Progenitor cell of endocrine pancreas (in vitro differentiated cells): Measurements from ENCODE around the gene TEC. TPM values are rescaled to one million over a fixed set of nuclear protein-coding genes. Genes with fewer than 3 reads are reported as not detected.
"Not testable (repeated sequence)": the region's sequence is repeated elsewhere in the genome, so short reads cannot be mapped to it uniquely, and the experiment has no call there.

Source experiments
- DNase-seq: peaks from one replicate; pipeline ENCODE4 v3.0.0; 2021; ENCODE audit warnings: low spot score; ENCODE audit not compliant: unreplicated experiment
- H3K27ac Mint-ChIP-seq: 2 replicates; pipeline ENCODE4 v1.8.0; 2021; ENCODE audit warnings: mild to moderate bottlenecking, moderate library complexity, mixed read lengths
- H3K27me3 Mint-ChIP-seq: 2 replicates; pipeline ENCODE4 v1.8.0; 2021; ENCODE audit warnings: mixed read lengths
- H3K36me3 Mint-ChIP-seq: 2 replicates; pipeline ENCODE4 v1.8.0; 2022; ENCODE audit warnings: mixed read lengths; ENCODE audit not compliant: insufficient read depth
- H3K4me1 Mint-ChIP-seq: 2 replicates; pipeline ENCODE4 v1.8.0; 2021; ENCODE audit warnings: low read depth, mixed read lengths
- H3K4me3 Mint-ChIP-seq: 2 replicates; pipeline ENCODE4 v1.8.0; 2021; ENCODE audit warnings: low read depth, mild to moderate bottlenecking, moderate library complexity, mixed read lengths
- H3K9me3 Mint-ChIP-seq: 2 replicates; pipeline ENCODE4 v1.8.0; 2021; ENCODE audit warnings: low read depth, mixed read lengths
- total RNA-seq: library from RNA; stranded (reverse); gene quantifications from 2 replicates; pipeline ENCODE4 v1.2.1, GENCODE V29; 2021
- TF ChIP-seq, protein P1 (sequence below): fragments of 200-600 bp; sonication (generic); IDR thresholded peaks from one replicate; pipeline ENCODE4 v1.5.0; 2021; ENCODE audit warnings: antibody characterized with exemption, mild to moderate bottlenecking; ENCODE audit not compliant: unreplicated experiment

Gene TEC
- total RNA-seq, 1 donor from 2014 or later = 3.4 TPM

DNA sequence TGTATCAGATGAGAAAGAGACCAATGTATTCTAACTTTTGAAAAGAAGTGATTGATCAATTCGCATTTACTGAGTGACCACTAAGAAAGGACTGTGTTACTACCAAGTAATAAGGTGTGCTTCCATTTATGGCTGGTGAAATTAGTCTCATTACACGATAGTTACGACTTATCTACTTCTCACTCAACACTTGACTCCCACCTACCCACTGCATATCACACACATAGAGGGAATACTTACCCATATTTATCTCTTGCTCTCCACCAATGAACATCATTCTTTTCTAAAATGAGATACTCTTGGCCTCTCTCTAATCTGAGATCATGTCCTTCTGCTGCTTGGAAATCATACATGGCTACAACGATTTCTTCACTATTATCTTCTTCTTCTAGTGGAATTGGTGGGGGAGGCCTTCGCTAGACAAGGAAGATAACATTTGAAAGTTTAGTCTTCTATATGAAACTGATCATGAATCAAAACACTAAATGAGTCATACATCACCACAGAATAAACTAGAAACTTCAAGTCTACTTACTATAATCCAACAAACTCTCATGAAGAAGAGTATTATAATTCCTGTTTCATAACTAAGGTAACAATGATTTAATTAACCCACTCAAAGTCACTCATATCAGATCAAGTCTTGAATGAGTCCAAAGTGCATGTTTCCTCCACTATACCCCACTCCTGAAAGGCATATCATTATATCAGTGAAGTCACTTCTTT, 101.9 kb downstream of the TEC start:
- Mint-ChIP-seq H3K27ac (no peak overlapping the region), H3K4me1 (no peaks in the 10 kb centered on the region), H3K27me3 (no peaks in the 10 kb centered on the region), H3K36me3 (no peaks in the 10 kb centered on the region), H3K4me3 (no peak overlapping the region), H3K9me3 (no peaks in the 10 kb centered on the region)
- TF ChIP-seq, protein P1, sequence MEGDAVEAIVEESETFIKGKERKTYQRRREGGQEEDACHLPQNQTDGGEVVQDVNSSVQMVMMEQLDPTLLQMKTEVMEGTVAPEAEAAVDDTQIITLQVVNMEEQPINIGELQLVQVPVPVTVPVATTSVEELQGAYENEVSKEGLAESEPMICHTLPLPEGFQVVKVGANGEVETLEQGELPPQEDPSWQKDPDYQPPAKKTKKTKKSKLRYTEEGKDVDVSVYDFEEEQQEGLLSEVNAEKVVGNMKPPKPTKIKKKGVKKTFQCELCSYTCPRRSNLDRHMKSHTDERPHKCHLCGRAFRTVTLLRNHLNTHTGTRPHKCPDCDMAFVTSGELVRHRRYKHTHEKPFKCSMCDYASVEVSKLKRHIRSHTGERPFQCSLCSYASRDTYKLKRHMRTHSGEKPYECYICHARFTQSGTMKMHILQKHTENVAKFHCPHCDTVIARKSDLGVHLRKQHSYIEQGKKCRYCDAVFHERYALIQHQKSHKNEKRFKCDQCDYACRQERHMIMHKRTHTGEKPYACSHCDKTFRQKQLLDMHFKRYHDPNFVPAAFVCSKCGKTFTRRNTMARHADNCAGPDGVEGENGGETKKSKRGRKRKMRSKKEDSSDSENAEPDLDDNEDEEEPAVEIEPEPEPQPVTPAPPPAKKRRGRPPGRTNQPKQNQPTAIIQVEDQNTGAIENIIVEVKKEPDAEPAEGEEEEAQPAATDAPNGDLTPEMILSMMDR = no peak
- no peak for DNase-seq

DNA sequence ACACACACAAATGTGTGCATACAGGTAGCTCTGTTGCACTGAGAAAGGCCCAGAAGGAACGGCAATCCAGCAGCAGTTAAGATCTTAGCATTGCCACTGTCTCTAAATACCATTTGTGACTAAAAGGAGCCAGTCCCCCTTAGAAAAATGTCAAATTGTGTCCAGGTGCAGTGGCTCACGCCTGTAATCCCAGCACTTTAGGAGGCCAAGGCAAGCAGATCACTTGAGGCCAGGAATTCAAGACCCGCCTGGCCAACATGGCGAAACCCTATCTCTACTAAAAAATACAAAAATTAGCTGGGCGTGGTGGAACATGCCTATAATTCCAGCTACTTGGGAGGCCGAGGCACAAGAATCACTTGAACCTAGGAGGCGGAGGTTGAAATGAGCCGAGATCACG, 105.1 kb downstream of the TEC start:
- DNase-seq, H3K27ac Mint-ChIP-seq, H3K36me3 Mint-ChIP-seq, H3K9me3 Mint-ChIP-seq, H3K4me1 Mint-ChIP-seq, H3K4me3 Mint-ChIP-seq, H3K27me3 Mint-ChIP-seq: not testable (repeated sequence)

DNA sequence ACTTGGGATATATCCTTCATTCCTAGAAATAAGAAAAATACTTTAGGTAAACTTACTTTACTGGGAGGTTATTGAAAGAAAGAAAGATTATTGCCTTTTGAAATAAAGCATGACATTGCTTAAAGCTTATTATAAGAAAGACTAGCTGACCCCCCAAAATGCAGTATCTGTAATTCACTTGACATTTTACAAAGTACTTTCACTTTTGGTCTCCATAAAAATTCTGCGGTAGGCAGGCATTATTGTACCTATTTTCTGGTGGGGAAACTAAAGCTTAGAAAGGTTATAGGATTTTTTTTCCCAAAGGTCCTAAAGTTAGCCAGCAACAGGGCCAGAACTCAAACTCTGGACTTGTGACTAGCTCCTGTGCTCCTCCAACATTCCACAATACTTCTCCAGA, 105.9 kb downstream of the TEC start:
- no peak overlapping the region for H3K27ac Mint-ChIP-seq
- no peaks in the 10 kb centered on the region for H3K4me1 Mint-ChIP-seq
- no peaks in the 10 kb centered on the region for H3K9me3 Mint-ChIP-seq
- no peak for DNase-seq
- TF ChIP-seq, protein P1 = no peak
- H3K4me3 Mint-ChIP-seq = no peak overlapping the region
- peaks cover 1% of the 10 kb centered on the region for H3K36me3 Mint-ChIP-seq
- H3K27me3 Mint-ChIP-seq = no peaks in the 10 kb centered on the region

DNA sequence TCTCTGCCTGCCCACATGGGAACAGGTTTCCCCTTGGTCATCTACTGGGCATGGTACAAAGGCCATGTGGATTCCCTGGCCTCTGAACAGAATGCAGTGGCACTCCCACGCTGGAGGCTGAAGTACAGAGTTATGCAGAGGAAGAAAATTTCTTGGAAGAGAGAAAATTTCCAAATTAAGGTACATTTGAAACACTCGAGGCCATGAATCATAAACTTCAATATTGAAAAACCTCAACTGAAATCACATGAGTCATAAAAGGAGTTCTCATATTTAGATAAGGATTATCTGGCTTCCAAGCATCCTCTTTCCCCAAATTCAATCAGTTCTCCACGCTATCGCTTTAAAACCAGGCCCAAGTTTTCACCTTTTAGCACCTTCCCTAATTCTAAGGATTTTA, 107.5 kb downstream of the TEC start:
- no peaks in the 10 kb centered on the region for H3K4me1 Mint-ChIP-seq
- no peak for DNase-seq
- H3K4me3 Mint-ChIP-seq = no peak overlapping the region
- no peaks in the 10 kb centered on the region for H3K27me3 Mint-ChIP-seq
- TF ChIP-seq, protein P1 = no peak
- H3K27ac Mint-ChIP-seq = no peak overlapping the region
- peaks cover 4% of the 10 kb centered on the region for H3K9me3 Mint-ChIP-seq
- H3K36me3 Mint-ChIP-seq = peaks cover 7% of the 10 kb centered on the region

DNA sequence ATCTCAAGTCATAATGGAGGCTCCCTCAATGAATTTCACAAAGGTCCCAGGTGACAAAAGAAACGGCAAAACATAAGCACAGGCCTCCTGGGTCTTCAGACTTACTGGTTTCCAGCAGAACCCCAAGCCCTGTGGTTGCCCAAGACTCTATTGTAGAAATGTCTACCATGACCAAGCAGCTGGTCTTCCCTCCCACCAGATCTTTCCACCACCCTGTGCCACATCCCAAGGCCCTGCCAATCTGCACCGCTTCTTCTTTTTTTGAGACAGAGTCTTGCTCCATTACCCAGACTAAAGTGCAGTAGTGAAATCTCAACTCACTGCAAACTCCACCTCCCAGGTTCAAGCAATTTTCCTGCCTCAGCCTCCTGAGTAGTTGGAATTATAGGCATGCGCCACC, 112.4 kb downstream of the TEC start:
- peaks cover 31% of the 10 kb centered on the region for H3K36me3 Mint-ChIP-seq
- no peak overlapping the region for H3K27ac Mint-ChIP-seq
- peaks cover 18% of the 10 kb centered on the region for H3K9me3 Mint-ChIP-seq
- H3K4me3 Mint-ChIP-seq = no peak overlapping the region
- H3K4me1 Mint-ChIP-seq = no peaks in the 10 kb centered on the region
- no peaks in the 10 kb centered on the region for H3K27me3 Mint-ChIP-seq
- TF ChIP-seq, protein P1 = no peak
- no peak for DNase-seq

DNA sequence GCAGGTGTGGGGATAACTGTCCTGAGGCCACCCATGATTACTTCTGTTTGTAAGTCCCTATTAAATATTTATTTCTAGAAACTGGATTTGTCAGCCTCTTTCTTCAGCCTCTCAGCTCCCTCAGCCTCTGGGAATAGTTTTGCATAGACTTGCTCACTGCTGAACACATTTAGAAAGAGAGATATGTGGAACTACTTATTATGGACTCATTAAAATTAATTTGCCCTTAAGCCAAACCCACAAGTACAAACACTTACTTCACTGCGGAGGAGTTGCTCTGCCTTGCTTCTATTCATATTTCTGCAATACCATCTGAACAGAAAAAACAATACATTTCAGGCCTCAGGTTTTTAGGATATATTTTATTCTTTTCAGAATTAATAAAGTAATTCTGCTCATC, 113.2 kb downstream of the TEC start:
- no peaks in the 10 kb centered on the region for H3K27me3 Mint-ChIP-seq
- no peak overlapping the region for H3K4me3 Mint-ChIP-seq
- H3K27ac Mint-ChIP-seq = no peak overlapping the region
- TF ChIP-seq, protein P1 = no peak
- H3K36me3 Mint-ChIP-seq = peaks cover 31% of the 10 kb centered on the region
- H3K4me1 Mint-ChIP-seq = no peaks in the 10 kb centered on the region
- no peak for DNase-seq
- peaks cover 18% of the 10 kb centered on the region for H3K9me3 Mint-ChIP-seq
